Neural cell (in vitro differentiated cells): ENCODE data around the gene U2SURP. TPM values are rescaled to one million over a fixed set of nuclear protein-coding genes. Genes with fewer than 3 reads are reported as not detected.

Source experiments
- H2AFZ ChIP-seq: fragments of 200-600, 300-800 bp; sonication (generic), shearing (Covaris generic); 2 replicates; pipeline ENCODE4 v1.6.0; 2014; ENCODE audit warnings: low read depth, mild to moderate bottlenecking, antibody characterized with exemption, low read length, moderate library complexity
- H3F3A ChIP-seq: fragments of 200-600 bp; shearing (Covaris generic); 2 replicates; pipeline ENCODE4 v1.6.1; 2016; ENCODE audit warnings: mild to moderate bottlenecking, moderate library complexity, mixed read lengths, antibody characterized with exemption, low read length; ENCODE audit not compliant: insufficient read depth, poor library complexity, severe bottlenecking
- H3K27ac ChIP-seq: fragments of 200-600, 300-800 bp; sonication (generic), shearing (Covaris generic); 2 replicates; pipeline ENCODE4 v1.5.1; 2014; ENCODE audit warnings: mild to moderate bottlenecking, low read length, moderate library complexity
- H3K27me3 ChIP-seq: fragments of 300-800, 200-600 bp; sonication (generic), shearing (Covaris generic); 2 replicates; pipeline ENCODE4 v1.6.0; 2014; ENCODE audit warnings: mild to moderate bottlenecking, low read depth, low read length, moderate library complexity; ENCODE audit not compliant: insufficient read depth
- H3K36me3 ChIP-seq: fragments of 300-800, 200-600 bp; sonication (generic), shearing (Covaris generic); 2 replicates; pipeline ENCODE4 v1.5.1; 2014; ENCODE audit warnings: mild to moderate bottlenecking, antibody characterized with exemption, low read length, moderate library complexity; ENCODE audit not compliant: insufficient read depth
- H3K4me2 ChIP-seq: fragments of 300-800, 200-600 bp; sonication (generic), shearing (Covaris generic); 2 replicates; pipeline ENCODE4 v1.6.0; 2014; ENCODE audit warnings: mild to moderate bottlenecking, low read length
- H3K4me3 ChIP-seq: fragments of 300-800, 200-600 bp; sonication (generic), shearing (Covaris generic); 2 replicates; pipeline ENCODE4 v1.5.1; 2014; ENCODE audit warnings: mild to moderate bottlenecking, low read length, moderate library complexity
- H3K79me2 ChIP-seq: fragments of 200-600 bp; shearing (Covaris generic); replicated peaks from 2 replicates; pipeline ENCODE4 v1.6.0; 2014; ENCODE audit warnings: mild to moderate bottlenecking, low read length, moderate library complexity; ENCODE audit not compliant: insufficient read depth
- H3K9ac ChIP-seq: fragments of 300-800, 200-600 bp; sonication (generic), shearing (Covaris generic); 2 replicates; pipeline ENCODE4 v1.6.1; 2016; ENCODE audit warnings: mild to moderate bottlenecking, low read length, mixed read lengths
- H3K9me2 ChIP-seq: fragments of 200-600 bp; shearing (Covaris generic); 2 replicates; pipeline ENCODE4 v1.6.1; 2016; ENCODE audit warnings: mild to moderate bottlenecking, low read length, mixed read lengths; ENCODE audit not compliant: insufficient read depth
- H3K9me3 ChIP-seq: fragments of 200-600, 300-800 bp; sonication (generic), shearing (Covaris generic); 2 replicates; pipeline ENCODE4 v1.6.1; 2016; ENCODE audit warnings: mild to moderate bottlenecking, mixed run types, low read length, moderate library complexity, mixed read lengths
- H4K20me1 ChIP-seq: fragments of 200-600 bp; shearing (Covaris generic); 2 replicates; pipeline ENCODE4 v1.6.1; 2016; ENCODE audit warnings: mild to moderate bottlenecking, mixed run types; ENCODE audit not compliant: insufficient read depth
- EP300 ChIP-seq: fragments of 450-650 bp; conservative IDR thresholded peaks from 2 replicates; pipeline ENCODE4 v1.6.1; 2014; ENCODE audit warnings: antibody characterized with exemption, mild to moderate bottlenecking, moderate library complexity; ENCODE audit not compliant: poor library complexity, severe bottlenecking
- EZH2 ChIP-seq: fragments of 200-600, 300-800 bp; shearing (Covaris generic), sonication (generic); IDR thresholded peaks from 2 replicates; pipeline ENCODE4 v1.6.1; 2014; ENCODE audit warnings: antibody characterized with exemption, low read length, borderline replicate concordance, mild to moderate bottlenecking; ENCODE audit not compliant: insufficient read depth, poor library complexity, severe bottlenecking
- MXI1 ChIP-seq: fragments of 450-650 bp; conservative IDR thresholded peaks from 2 replicates; pipeline ENCODE4 v1.6.1; 2014; ENCODE audit warnings: antibody characterized with exemption, mild to moderate bottlenecking; ENCODE audit not compliant: poor library complexity, severe bottlenecking
- POLR2AphosphoS5 ChIP-seq: IDR thresholded peaks from 2 replicates; pipeline ENCODE4 v1.6.1; 2012
- RAD21 ChIP-seq: fragments of 450-650 bp; conservative IDR thresholded peaks from 2 replicates; pipeline ENCODE4 v1.6.1; 2014; ENCODE audit warnings: antibody characterized with exemption, mild to moderate bottlenecking, moderate library complexity
- SMC3 ChIP-seq: fragments of 450-650 bp; conservative IDR thresholded peaks from 2 replicates; pipeline ENCODE4 v1.6.1; 2014; ENCODE audit warnings: antibody characterized with exemption, mild to moderate bottlenecking, moderate library complexity; ENCODE audit not compliant: poor library complexity
- TAF1 ChIP-seq: IDR thresholded peaks from 2 replicates; pipeline ENCODE4 v1.6.1; 2012; ENCODE audit warnings: low read depth
- polyA plus RNA-seq: library from polyadenylated mRNA; depleted of rRNA; stranded (reverse); fragments of >200 nt; gene quantifications from 2 replicates; pipeline ENCODE4 v1.2.3, GENCODE V29; 2014
- TF ChIP-seq, protein P1 (sequence below): fragments of 450-650 bp; IDR thresholded peaks from 2 replicates; pipeline ENCODE4 v1.5.1; 2014; ENCODE audit warnings: antibody characterized with exemption, mild to moderate bottlenecking, moderate library complexity; ENCODE audit not compliant: poor library complexity, severe bottlenecking
- TF ChIP-seq, protein P2 (sequence below): IDR thresholded peaks from 2 replicates; pipeline ENCODE4 v1.6.1; 2012; ENCODE audit warnings: borderline replicate concordance

U2SURP gene
- polyA plus RNA-seq, 1 donor from 2014 or later, result 159 TPM

DNA sequence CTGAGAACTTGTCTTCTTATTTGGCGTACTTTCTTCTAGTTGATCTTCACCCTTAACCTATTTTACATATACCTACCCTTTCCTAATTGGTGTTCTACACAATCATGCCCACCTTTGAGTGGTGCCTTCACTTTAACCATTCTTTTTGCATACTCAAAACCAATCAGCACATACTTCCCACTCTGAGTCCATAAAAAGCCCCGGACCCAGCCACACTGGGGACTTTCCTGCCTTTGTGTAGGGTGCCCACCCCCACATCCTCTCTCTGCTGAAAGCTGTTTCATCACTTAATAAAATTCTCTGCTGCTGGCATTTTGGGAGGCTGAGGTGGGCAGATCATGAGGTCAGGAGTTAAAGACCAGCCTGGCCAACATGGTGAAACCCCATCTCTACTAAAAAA, 102.3 kb downstream of the U2SURP start:
- no peak overlapping the region for H3K9ac ChIP-seq
- no peaks in the 10 kb centered on the region for H3K79me2 ChIP-seq
- H3K27me3 ChIP-seq, result no peaks in the 10 kb centered on the region
- H4K20me1 ChIP-seq, result no peaks in the 10 kb centered on the region
- no peaks in the 10 kb centered on the region for H3F3A ChIP-seq
- TF ChIP-seq MXI1, result no peak
- TF ChIP-seq TAF1, result no peak
- TF ChIP-seq POLR2AphosphoS5, result no peak
- no peak for TF ChIP-seq EZH2
- peaks cover 5% of the 10 kb centered on the region for H3K9me3 ChIP-seq
- no peak overlapping the region for H2AFZ ChIP-seq
- no peaks in the 10 kb centered on the region for H3K9me2 ChIP-seq
- no peaks in the 10 kb centered on the region for H3K36me3 ChIP-seq
- no peak overlapping the region for H3K27ac ChIP-seq
- H3K4me2 ChIP-seq, result no peak overlapping the region
- no peak overlapping the region for H3K4me3 ChIP-seq

DNA sequence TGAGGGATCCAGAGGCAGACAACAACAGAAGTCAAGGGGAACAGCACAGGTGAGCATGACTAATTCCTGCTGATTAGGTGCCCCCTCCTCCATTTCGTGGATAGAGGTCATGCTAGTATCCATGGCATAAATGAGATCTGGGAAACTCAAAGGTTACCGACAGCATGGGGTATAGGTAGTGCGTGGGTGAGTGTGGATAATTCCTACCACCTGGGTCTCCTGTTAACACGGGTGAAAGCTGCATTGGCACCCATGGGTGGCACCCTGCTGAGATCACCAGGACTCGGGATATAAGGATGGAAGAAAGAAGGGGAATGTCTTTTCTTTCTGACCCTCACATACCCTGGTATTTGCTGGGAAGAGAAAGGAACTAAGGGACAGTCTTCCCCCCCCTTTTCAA, 103.8 kb downstream of the U2SURP start:
- no peak overlapping the region for H3K4me2 ChIP-seq
- TF ChIP-seq EZH2, result no peak
- TF ChIP-seq, protein P1, sequence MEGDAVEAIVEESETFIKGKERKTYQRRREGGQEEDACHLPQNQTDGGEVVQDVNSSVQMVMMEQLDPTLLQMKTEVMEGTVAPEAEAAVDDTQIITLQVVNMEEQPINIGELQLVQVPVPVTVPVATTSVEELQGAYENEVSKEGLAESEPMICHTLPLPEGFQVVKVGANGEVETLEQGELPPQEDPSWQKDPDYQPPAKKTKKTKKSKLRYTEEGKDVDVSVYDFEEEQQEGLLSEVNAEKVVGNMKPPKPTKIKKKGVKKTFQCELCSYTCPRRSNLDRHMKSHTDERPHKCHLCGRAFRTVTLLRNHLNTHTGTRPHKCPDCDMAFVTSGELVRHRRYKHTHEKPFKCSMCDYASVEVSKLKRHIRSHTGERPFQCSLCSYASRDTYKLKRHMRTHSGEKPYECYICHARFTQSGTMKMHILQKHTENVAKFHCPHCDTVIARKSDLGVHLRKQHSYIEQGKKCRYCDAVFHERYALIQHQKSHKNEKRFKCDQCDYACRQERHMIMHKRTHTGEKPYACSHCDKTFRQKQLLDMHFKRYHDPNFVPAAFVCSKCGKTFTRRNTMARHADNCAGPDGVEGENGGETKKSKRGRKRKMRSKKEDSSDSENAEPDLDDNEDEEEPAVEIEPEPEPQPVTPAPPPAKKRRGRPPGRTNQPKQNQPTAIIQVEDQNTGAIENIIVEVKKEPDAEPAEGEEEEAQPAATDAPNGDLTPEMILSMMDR, result no peak
- no peak for TF ChIP-seq EP300
- TF ChIP-seq MXI1, result no peak
- TF ChIP-seq POLR2AphosphoS5, result no peak
- no peak for TF ChIP-seq RAD21
- TF ChIP-seq, protein P2, sequence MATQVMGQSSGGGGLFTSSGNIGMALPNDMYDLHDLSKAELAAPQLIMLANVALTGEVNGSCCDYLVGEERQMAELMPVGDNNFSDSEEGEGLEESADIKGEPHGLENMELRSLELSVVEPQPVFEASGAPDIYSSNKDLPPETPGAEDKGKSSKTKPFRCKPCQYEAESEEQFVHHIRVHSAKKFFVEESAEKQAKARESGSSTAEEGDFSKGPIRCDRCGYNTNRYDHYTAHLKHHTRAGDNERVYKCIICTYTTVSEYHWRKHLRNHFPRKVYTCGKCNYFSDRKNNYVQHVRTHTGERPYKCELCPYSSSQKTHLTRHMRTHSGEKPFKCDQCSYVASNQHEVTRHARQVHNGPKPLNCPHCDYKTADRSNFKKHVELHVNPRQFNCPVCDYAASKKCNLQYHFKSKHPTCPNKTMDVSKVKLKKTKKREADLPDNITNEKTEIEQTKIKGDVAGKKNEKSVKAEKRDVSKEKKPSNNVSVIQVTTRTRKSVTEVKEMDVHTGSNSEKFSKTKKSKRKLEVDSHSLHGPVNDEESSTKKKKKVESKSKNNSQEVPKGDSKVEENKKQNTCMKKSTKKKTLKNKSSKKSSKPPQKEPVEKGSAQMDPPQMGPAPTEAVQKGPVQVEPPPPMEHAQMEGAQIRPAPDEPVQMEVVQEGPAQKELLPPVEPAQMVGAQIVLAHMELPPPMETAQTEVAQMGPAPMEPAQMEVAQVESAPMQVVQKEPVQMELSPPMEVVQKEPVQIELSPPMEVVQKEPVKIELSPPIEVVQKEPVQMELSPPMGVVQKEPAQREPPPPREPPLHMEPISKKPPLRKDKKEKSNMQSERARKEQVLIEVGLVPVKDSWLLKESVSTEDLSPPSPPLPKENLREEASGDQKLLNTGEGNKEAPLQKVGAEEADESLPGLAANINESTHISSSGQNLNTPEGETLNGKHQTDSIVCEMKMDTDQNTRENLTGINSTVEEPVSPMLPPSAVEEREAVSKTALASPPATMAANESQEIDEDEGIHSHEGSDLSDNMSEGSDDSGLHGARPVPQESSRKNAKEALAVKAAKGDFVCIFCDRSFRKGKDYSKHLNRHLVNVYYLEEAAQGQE, result no peak
- no peak for TF ChIP-seq TAF1
- TF ChIP-seq SMC3, result no peak
- H3K9me3 ChIP-seq, result peaks cover 5% of the 10 kb centered on the region
- no peaks in the 10 kb centered on the region for H3K79me2 ChIP-seq
- no peaks in the 10 kb centered on the region for H3K36me3 ChIP-seq
- H4K20me1 ChIP-seq, result no peaks in the 10 kb centered on the region
- H3K27ac ChIP-seq, result no peak overlapping the region
- no peaks in the 10 kb centered on the region for H3K27me3 ChIP-seq
- no peaks in the 10 kb centered on the region for H3K9me2 ChIP-seq
- no peak overlapping the region for H3K4me3 ChIP-seq
- no peak overlapping the region for H2AFZ ChIP-seq
- H3K9ac ChIP-seq, result no peak overlapping the region
- H3F3A ChIP-seq, result no peaks in the 10 kb centered on the region

DNA sequence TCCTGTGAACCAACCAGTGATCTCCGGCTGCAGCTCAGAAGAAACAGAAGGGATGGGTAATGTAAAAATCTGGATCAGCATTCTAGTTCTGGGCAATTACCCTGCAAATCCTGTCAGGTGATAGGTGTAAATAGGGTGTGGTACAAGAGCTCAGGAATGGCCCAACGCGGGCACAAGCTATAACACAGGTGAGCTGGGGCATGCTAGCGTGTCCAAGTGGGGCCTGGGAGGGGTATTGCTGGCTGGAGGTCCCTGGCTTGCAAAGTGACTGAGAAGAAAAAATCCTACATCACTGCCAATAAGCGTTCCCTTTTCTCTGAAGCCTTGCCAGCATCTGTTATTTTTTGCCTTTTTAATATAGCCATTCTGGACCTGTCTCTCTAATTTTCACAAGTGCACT, 108.5 kb downstream of the U2SURP start:
- H3K79me2 ChIP-seq, result no peaks in the 10 kb centered on the region
- H3K27me3 ChIP-seq, result no peaks in the 10 kb centered on the region
- no peaks in the 10 kb centered on the region for H3K9me2 ChIP-seq
- H3K9ac ChIP-seq, result no peak overlapping the region
- H3K27ac ChIP-seq, result no peak overlapping the region
- no peak overlapping the region for H3K4me2 ChIP-seq
- H4K20me1 ChIP-seq, result no peaks in the 10 kb centered on the region
- H3K4me3 ChIP-seq, result no peak overlapping the region
- H3K36me3 ChIP-seq, result no peaks in the 10 kb centered on the region
- H2AFZ ChIP-seq, result no peak overlapping the region
- no peak for TF ChIP-seq SMC3
- TF ChIP-seq, protein P2, result no peak
- TF ChIP-seq, protein P1, result no peak
- TF ChIP-seq RAD21, result no peak
- no peak for TF ChIP-seq TAF1
- TF ChIP-seq EP300, result no peak
- TF ChIP-seq MXI1, result no peak
- TF ChIP-seq EZH2, result no peak
- TF ChIP-seq POLR2AphosphoS5, result no peak
- no peaks in the 10 kb centered on the region for H3F3A ChIP-seq
- H3K9me3 ChIP-seq, result peaks cover 3% of the 10 kb centered on the region
